Parathyroid adenoma (tissue), 2 donors: ENCODE results near the gene PRKCH.

Experiments used
- H2AFZ ChIP-seq: fragments of 300-600 bp; sonication (generic); one replicate; pipeline ENCODE4 v1.7.0; 2017; ENCODE audit warnings: antibody characterized with exemption, mild to moderate bottlenecking
- H3K27ac ChIP-seq: fragments of 300-600 bp; sonication (generic); one replicate; pipeline ENCODE4 v1.7.0; 2017
- H3K27me3 ChIP-seq: fragments of 300-600 bp; sonication (generic); one replicate; pipeline ENCODE4 v1.7.0; 2017; ENCODE audit warnings: low read length; ENCODE audit not compliant: control insufficient read depth, insufficient read depth
- H3K36me3 ChIP-seq: fragments of 300-600 bp; sonication (generic); one replicate; pipeline ENCODE4 v1.7.0; 2017; ENCODE audit warnings: low read length; ENCODE audit not compliant: control insufficient read depth, insufficient read depth
- H3K4me1 ChIP-seq: fragments of 300-600 bp; sonication (generic); one replicate; pipeline ENCODE4 v1.7.0; 2017; ENCODE audit warnings: control low read depth
- H3K4me2 ChIP-seq: fragments of 300-600 bp; sonication (generic); one replicate; pipeline ENCODE4 v1.7.0; 2017; ENCODE audit warnings: low read length
- H3K4me3 ChIP-seq: fragments of 300-600 bp; sonication (generic); one replicate; pipeline ENCODE4 v1.7.0; 2017; ENCODE audit warnings: low read depth, low read length
- H3K79me2 ChIP-seq: fragments of 300-600 bp; sonication (generic); one replicate; pipeline ENCODE4 v1.7.0; 2017; ENCODE audit warnings: control low read depth
- H3K9ac ChIP-seq: fragments of 300-600 bp; sonication (generic); one replicate; pipeline ENCODE4 v1.7.0; 2017; ENCODE audit warnings: mild to moderate bottlenecking
- H3K9me3 ChIP-seq: fragments of 300-600 bp; sonication (generic); one replicate; pipeline ENCODE4 v1.7.0; 2017; ENCODE audit warnings: low read length; ENCODE audit not compliant: control insufficient read depth
- TF ChIP-seq, protein P1 (sequence below): fragments of 300-600 bp; sonication (generic); IDR thresholded peaks from one replicate; pipeline ENCODE4 v1.7.0; 2017; ENCODE audit warnings: antibody characterized with exemption, mild to moderate bottlenecking
- donor health status: primary hyperparathyroidism.

The PRKCH gene

GRCh38 chr14:61388976-61389576, 67.7 kb downstream of the PRKCH start:
- Histone ChIP-seq H3K4me1 (peaks cover 4% of the 10 kb centered on the region), H2AFZ (no peak overlapping the region), H3K27me3 (no peaks in the 10 kb centered on the region), H3K36me3 (no peaks in the 10 kb centered on the region), H3K79me2 (no peaks in the 10 kb centered on the region), H3K4me2 (no peak overlapping the region), H3K9me3 (no peaks in the 10 kb centered on the region), H3K27ac (no peak overlapping the region), H3K4me3 (no peak overlapping the region), H3K9ac (no peak overlapping the region)
- TF ChIP-seq, protein P1, sequence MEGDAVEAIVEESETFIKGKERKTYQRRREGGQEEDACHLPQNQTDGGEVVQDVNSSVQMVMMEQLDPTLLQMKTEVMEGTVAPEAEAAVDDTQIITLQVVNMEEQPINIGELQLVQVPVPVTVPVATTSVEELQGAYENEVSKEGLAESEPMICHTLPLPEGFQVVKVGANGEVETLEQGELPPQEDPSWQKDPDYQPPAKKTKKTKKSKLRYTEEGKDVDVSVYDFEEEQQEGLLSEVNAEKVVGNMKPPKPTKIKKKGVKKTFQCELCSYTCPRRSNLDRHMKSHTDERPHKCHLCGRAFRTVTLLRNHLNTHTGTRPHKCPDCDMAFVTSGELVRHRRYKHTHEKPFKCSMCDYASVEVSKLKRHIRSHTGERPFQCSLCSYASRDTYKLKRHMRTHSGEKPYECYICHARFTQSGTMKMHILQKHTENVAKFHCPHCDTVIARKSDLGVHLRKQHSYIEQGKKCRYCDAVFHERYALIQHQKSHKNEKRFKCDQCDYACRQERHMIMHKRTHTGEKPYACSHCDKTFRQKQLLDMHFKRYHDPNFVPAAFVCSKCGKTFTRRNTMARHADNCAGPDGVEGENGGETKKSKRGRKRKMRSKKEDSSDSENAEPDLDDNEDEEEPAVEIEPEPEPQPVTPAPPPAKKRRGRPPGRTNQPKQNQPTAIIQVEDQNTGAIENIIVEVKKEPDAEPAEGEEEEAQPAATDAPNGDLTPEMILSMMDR = no peak

DNA sequence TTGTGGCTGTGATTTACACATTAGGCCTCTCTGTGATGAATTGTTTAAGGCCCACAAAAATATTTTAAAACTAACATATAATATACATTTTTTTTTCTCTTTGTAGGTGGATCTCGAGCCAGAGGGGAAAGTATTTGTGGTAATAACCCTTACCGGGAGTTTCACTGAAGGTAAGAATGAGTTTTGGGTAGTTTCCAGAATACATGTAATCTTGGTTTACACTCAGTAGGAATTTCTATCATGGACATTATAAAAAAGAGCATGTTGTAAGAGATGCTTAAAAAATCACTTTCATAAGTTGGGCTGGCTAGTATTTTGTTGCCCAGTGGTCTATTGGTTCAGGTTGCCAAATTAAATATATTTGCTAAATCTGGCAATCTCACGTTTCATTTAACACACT, 69.7 kb downstream of the PRKCH start:
- H3K4me3 ChIP-seq = no peak overlapping the region
- H3K79me2 ChIP-seq = no peaks in the 10 kb centered on the region
- H3K36me3 ChIP-seq = no peaks in the 10 kb centered on the region
- H3K4me2 ChIP-seq = no peak overlapping the region
- no peaks in the 10 kb centered on the region for H3K9me3 ChIP-seq
- H2AFZ ChIP-seq = no peak overlapping the region
- H3K27me3 ChIP-seq = no peaks in the 10 kb centered on the region
- H3K4me1 ChIP-seq = no peaks in the 10 kb centered on the region
- TF ChIP-seq, protein P1 = no peak
- H3K9ac ChIP-seq = no peak overlapping the region
- no peak overlapping the region for H3K27ac ChIP-seq

GRCh38 chr14:61392297-61392696, 70.9 kb downstream of the PRKCH start:
- no peak overlapping the region for H2AFZ ChIP-seq
- no peaks in the 10 kb centered on the region for H3K79me2 ChIP-seq
- H3K36me3 ChIP-seq = no peaks in the 10 kb centered on the region
- H3K4me1 ChIP-seq = no peaks in the 10 kb centered on the region
- no peak overlapping the region for H3K4me2 ChIP-seq
- H3K27me3 ChIP-seq = no peaks in the 10 kb centered on the region
- no peak overlapping the region for H3K9ac ChIP-seq
- H3K27ac ChIP-seq = no peak overlapping the region
- TF ChIP-seq, protein P1 = no peak
- no peak overlapping the region for H3K4me3 ChIP-seq
- H3K9me3 ChIP-seq = no peaks in the 10 kb centered on the region

- Histone ChIP-seq H2AFZ (no peak overlapping the region), H3K79me2 (no peaks in the 10 kb centered on the region), H3K4me2 (no peak overlapping the region), H3K4me3 (no peak overlapping the region), H3K9ac (no peak overlapping the region), H3K27me3 (no peaks in the 10 kb centered on the region), H3K36me3 (no peaks in the 10 kb centered on the region), H3K4me1 (no peaks in the 10 kb centered on the region), H3K9me3 (no peaks in the 10 kb centered on the region), H3K27ac (no peak overlapping the region)
- TF ChIP-seq, protein P1 = no peak
Observed at GRCh38 chr14:61394542-61394941, 73.2 kb downstream of the PRKCH start.

DNA sequence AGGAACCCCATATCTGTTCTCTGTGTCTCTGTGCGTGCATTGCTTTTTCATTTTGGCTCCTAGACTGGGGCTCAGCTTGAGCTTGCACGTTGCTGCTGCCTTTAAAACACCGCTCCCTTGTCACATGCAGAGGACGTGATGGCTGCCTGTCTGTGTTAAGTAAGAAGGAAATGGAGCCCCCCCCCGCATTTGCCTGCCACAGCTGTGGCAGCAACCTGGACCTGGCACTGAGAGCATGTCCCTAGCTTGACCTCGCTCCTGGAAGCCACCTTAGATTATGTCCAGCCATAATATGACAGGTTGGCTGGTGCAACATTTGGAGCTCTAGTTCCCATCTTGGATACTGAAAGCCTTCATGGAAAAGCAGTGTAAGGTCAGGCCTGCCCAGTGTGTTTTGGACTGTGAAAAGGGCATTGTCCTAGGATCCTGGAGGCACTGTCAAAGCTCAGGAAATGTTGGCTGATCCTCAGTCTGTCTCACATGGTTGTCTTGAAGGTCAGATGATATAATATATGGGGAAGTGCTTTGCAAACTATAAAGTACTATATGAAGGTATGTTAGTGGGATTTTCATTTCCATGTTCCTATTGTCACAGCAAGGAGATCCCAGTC, 73.8 kb downstream of the PRKCH start:
- H3K4me3 ChIP-seq = no peak overlapping the region
- H3K27ac ChIP-seq = no peak overlapping the region
- no peaks in the 10 kb centered on the region for H3K9me3 ChIP-seq
- no peaks in the 10 kb centered on the region for H3K4me1 ChIP-seq
- H3K79me2 ChIP-seq = no peaks in the 10 kb centered on the region
- H3K36me3 ChIP-seq = no peaks in the 10 kb centered on the region
- no peak overlapping the region for H3K9ac ChIP-seq
- no peaks in the 10 kb centered on the region for H3K27me3 ChIP-seq
- no peak overlapping the region for H3K4me2 ChIP-seq
- no peak overlapping the region for H2AFZ ChIP-seq
- TF ChIP-seq, protein P1 = no peak
